T-helper 1 cell treated with Interleukin-12 subunit alpha and Interleukin-12 subunit beta and Interleukin-4 antibody, amounts not matched to agents 30 μg/mL and 1 μg/mL, for 36 hours (primary cell): ENCODE data around the gene MYOM3.
"Not testable (repeated sequence)": the region's sequence is repeated elsewhere in the genome, so short reads cannot be mapped to it uniquely, and the experiment has no call there.

Experiments used
- H3K27ac Mint-ChIP-seq: one replicate; pipeline ENCODE4 v1.8.0; 2021; ENCODE audit warnings: mild to moderate bottlenecking, mixed read lengths
- H3K27me3 Mint-ChIP-seq: one replicate; pipeline ENCODE4 v1.8.0; 2021; ENCODE audit warnings: low read depth, mixed read lengths
- H3K36me3 Mint-ChIP-seq: one replicate; pipeline ENCODE4 v1.8.0; 2021; ENCODE audit warnings: low read depth, mixed read lengths
- H3K4me1 Mint-ChIP-seq: one replicate; pipeline ENCODE4 v1.8.0; 2021; ENCODE audit warnings: low read depth, mixed read lengths
- H3K4me3 Mint-ChIP-seq: one replicate; pipeline ENCODE4 v1.8.0; 2021; ENCODE audit warnings: mild to moderate bottlenecking, moderate library complexity, mixed read lengths
- H3K9me3 Mint-ChIP-seq: one replicate; pipeline ENCODE4 v1.8.0; 2021; ENCODE audit warnings: mixed read lengths

Gene MYOM3

DNA sequence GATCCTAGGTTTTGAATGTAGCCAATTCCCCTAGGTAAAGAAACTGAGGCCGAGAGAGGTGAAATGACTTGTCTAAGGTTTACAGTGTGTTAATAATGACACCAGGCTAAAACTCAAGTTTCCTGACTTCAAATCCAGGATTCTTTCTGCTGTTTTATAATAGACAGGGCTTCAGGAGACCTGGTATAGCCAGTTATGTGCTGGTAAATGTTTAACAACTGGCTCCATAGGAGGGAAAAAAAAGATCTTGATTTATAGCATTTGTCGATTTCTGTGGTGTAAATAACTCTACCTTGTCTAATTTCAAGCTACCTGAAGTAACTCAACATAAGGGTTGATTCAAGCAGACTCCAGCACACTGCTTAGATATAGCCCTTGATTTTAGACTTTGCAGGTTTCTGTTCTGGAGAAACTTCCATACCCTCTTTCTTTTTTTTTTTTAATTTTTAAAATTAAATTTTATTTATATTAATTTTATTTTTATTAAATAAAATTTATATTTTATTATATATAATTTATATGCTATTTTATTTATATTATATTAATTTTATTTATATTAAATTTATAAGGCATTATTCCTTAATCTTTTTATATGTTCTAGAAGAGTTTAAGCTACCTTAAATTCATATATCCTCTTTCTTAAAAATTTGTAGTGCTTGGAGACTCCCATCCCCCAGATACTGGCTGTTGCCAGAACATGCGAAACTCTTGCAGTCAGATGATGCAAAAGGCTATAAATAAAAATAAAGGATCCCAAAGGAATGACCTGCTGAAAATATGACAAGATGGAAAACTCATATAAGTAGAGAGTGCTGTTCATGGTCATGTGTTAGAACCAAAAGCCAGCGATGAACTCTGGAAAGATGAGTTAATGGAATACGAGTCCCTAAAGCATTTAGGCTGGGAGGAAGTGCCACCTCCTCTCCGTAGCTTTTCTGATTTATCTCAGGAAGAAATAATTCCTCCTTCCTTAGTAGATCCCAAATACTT, 96.4 kb downstream of the MYOM3 start:
- Mint-ChIP-seq H3K4me1 (no peaks in the 10 kb centered on the region), H3K27me3 (peaks cover 5% of the 10 kb centered on the region), H3K27ac (no peak overlapping the region), H3K36me3 (no peaks in the 10 kb centered on the region), H3K4me3 (no peak overlapping the region), H3K9me3 (no peaks in the 10 kb centered on the region)

- not testable (repeated sequence) for H3K4me1 Mint-ChIP-seq, H3K4me3 Mint-ChIP-seq, H3K36me3 Mint-ChIP-seq, H3K27ac Mint-ChIP-seq, H3K9me3 Mint-ChIP-seq
- H3K27me3 Mint-ChIP-seq = peaks cover 12% of the 10 kb centered on the region
Observed at GRCh38 chr1:24012878-24013277, 99.1 kb downstream of the MYOM3 start.

- peaks cover 22% of the 10 kb centered on the region for H3K27me3 Mint-ChIP-seq
- no peaks in the 10 kb centered on the region for H3K4me1 Mint-ChIP-seq
- H3K27ac Mint-ChIP-seq = no peak overlapping the region
- no peaks in the 10 kb centered on the region for H3K36me3 Mint-ChIP-seq
- no peaks in the 10 kb centered on the region for H3K9me3 Mint-ChIP-seq
- H3K4me3 Mint-ChIP-seq = no peak overlapping the region
Observed at GRCh38 chr1:24010650-24011049, 101.3 kb downstream of the MYOM3 start.

DNA sequence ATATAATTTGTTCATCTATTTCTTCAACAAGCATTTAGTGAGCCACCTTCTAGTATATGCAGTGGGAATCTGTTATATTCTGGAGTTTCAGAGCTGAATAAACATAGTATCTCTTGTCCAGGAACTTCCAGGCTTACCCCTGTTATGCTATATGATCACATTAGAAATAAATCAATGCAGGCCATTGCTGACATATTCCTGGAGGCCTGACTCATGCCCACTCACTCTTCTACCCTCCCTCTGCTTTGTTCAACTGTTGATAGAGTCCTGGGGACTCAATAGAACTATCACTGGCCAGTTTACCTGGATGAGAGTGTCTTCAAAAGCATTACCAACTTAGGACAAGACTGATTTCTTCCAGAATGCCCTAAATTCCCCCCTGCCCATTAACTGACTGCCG, 102.5 kb downstream of the MYOM3 start:
- Mint-ChIP-seq H3K4me1 (no peaks in the 10 kb centered on the region), H3K27ac (no peak overlapping the region), H3K27me3 (peaks cover 22% of the 10 kb centered on the region), H3K4me3 (no peak overlapping the region), H3K36me3 (no peaks in the 10 kb centered on the region), H3K9me3 (no peaks in the 10 kb centered on the region)

DNA sequence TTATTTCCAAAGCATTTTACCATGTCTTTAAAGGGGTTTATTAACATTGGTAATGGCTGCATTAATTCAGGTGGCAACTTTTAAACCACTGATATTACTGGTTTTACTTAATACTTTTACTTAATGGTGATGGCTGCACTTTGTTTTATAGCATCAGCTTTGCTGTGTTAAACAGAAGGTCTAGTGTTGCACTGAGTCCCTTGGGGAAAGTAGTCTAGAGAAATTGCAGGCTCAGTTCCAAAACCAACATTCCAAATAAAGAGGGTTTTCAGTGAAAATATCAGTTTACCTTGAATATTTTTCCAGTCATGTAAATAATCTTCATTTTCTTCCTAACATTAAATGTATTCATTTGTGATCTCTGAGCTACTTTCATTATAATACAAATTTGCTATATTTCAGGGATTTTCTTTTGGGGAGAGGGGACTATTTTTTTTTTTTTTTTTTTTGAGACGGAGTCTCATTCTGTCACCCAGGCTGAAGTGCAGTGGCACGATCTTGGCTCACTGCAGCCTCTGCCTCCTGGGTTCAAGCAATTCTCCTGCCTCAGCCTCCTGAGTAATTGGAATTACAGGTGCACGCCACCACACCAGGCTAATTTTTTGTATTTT, 103.3 kb downstream of the MYOM3 start:
- H3K9me3 Mint-ChIP-seq, H3K27ac Mint-ChIP-seq, H3K36me3 Mint-ChIP-seq, H3K4me3 Mint-ChIP-seq, H3K4me1 Mint-ChIP-seq: not testable (repeated sequence)
- H3K27me3 Mint-ChIP-seq = peaks cover 25% of the 10 kb centered on the region

GRCh38 chr1:24007079-24007478, 104.9 kb downstream of the MYOM3 start:
- Mint-ChIP-seq H3K27ac (no peak overlapping the region), H3K27me3 (peaks cover 31% of the 10 kb centered on the region), H3K4me1 (no peaks in the 10 kb centered on the region), H3K4me3 (no peak overlapping the region), H3K36me3 (no peaks in the 10 kb centered on the region), H3K9me3 (no peaks in the 10 kb centered on the region)
